Lower leg skin (tissue), 3 donors: Measurements from ENCODE around the gene GZF1.

Source experiments
- POLR2A ChIP-seq, 2 donors: fragments of 450-650 bp; IDR thresholded peaks; one replicate each; pipeline ENCODE4 v1.6.1; 2016 to 2017; ENCODE audit warnings: antibody characterized with exemption in 2 of 2, mild to moderate bottlenecking in 1 of 2, moderate library complexity in 1 of 2
- TF ChIP-seq, protein P1 (sequence below), 3 donors: fragments of 450-650 bp; IDR thresholded peaks; one replicate each; pipeline ENCODE4 v1.5.1; 2016; ENCODE audit warnings: antibody characterized with exemption in 3 of 3, mild to moderate bottlenecking in 3 of 3, moderate library complexity in 2 of 3

DNA sequence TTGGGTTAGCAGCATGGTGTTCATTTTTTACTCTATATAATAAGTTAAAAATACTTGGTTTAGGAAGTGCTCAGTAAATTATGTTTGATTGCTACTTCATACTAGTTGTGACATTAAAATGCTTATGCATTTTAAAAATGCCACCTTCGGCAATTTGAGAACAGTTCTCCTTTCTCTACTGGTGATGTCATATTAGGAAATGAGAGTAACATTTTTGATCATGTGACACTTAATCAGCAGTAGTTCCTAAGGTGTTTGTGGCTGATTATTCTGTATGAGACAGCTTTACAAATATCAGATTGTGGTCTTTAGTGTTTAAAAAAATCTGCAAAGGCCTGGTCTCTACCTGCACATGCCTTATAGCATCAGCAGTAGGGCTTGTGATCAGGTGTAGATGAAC, 4.4 kb downstream of the GZF1 start:
- TF ChIP-seq, protein P1, sequence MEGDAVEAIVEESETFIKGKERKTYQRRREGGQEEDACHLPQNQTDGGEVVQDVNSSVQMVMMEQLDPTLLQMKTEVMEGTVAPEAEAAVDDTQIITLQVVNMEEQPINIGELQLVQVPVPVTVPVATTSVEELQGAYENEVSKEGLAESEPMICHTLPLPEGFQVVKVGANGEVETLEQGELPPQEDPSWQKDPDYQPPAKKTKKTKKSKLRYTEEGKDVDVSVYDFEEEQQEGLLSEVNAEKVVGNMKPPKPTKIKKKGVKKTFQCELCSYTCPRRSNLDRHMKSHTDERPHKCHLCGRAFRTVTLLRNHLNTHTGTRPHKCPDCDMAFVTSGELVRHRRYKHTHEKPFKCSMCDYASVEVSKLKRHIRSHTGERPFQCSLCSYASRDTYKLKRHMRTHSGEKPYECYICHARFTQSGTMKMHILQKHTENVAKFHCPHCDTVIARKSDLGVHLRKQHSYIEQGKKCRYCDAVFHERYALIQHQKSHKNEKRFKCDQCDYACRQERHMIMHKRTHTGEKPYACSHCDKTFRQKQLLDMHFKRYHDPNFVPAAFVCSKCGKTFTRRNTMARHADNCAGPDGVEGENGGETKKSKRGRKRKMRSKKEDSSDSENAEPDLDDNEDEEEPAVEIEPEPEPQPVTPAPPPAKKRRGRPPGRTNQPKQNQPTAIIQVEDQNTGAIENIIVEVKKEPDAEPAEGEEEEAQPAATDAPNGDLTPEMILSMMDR (IDR thresholded peaks at IDR 0.05): no peak
- no peak for TF ChIP-seq POLR2A (IDR thresholded peaks at IDR 0.05)
